CD4-positive, alpha-beta T cell treated with Interleukin-4 for 1 hour (primary cell): ENCODE measurements around the gene ARL8A.

Experiments
- DNase-seq, 2 donors: peaks; one replicate each; pipeline ENCODE4 v3.0.0-alpha.2; 2020 to 2022

ARL8A gene

GRCh38 chr1:202107801-202108731 lies 36.5 kb downstream of the ARL8A start:
- DNase-seq = no peak

- no peak for DNase-seq
These were observed 37.2 kb downstream of the ARL8A start for GRCh38 chr1:202107321-202107761.

- DNase-seq = no peak
These were observed 37.9 kb downstream of the ARL8A start for GRCh38 chr1:202106340-202107254.

GRCh38 chr1:202105571-202106339 lies 38.8 kb downstream of the ARL8A start:
- DNase-seq = no peak

- no peak for DNase-seq
These were observed 40.5 kb downstream of the ARL8A start for GRCh38 chr1:202104073-202104472.

- no peak for DNase-seq
These were observed 43.4 kb downstream of the ARL8A start for GRCh38 chr1:202101184-202101583.

GRCh38 chr1:202093858-202094257 lies 50.7 kb downstream of the ARL8A start:
- DNase-seq = no peak

- no peak for DNase-seq
These were observed 53.5 kb downstream of the ARL8A start for GRCh38 chr1:202090994-202091393.

GRCh38 chr1:202088206-202088605 lies 56.3 kb downstream of the ARL8A start:
- no peak for DNase-seq

- no peak for DNase-seq
These were observed 57.8 kb downstream of the ARL8A start for GRCh38 chr1:202086579-202087350.

GRCh38 chr1:202085682-202086373 lies 58.7 kb downstream of the ARL8A start:
- DNase-seq = no peak

- no peak for DNase-seq
These were observed 59.5 kb downstream of the ARL8A start for GRCh38 chr1:202084791-202085681.
